PFSK-1 (cell line): ENCODE data around the gene SEMA6A.

Experiments used
- FOXP2 ChIP-seq: optimal IDR thresholded peaks from 2 replicates; pipeline ENCODE3; 2011; ENCODE audit warnings: borderline replicate concordance, control low read depth, inconsistent platforms; ENCODE audit not compliant: insufficient read depth; ENCODE audit errors: extremely low read length, extremely low read depth
- POLR2AphosphoS5 ChIP-seq: IDR thresholded peaks from 2 replicates; pipeline ENCODE4 v1.6.1; 2012; ENCODE audit warnings: low read depth, mild to moderate bottlenecking, control low read depth, low read length, moderate library complexity
- TAF1 ChIP-seq: IDR thresholded peaks from 2 replicates; pipeline ENCODE4 v1.6.1; 2012; ENCODE audit warnings: low read length, control low read depth, borderline replicate concordance; ENCODE audit not compliant: insufficient read depth
- TF ChIP-seq, protein P1 (sequence below), 2 experiments: IDR thresholded peaks; 2 replicates each; pipeline versions ENCODE4 v1.6.1 to v1.8.0; 2011 to 2012; ENCODE audit warnings: low read depth in 2 of 2, low read length in 2 of 2, control low read depth in 1 of 2, inconsistent platforms in 1 of 2, mild to moderate bottlenecking in 1 of 2, moderate library complexity in 1 of 2; ENCODE audit not compliant: insufficient read depth in 1 of 2

DNA sequence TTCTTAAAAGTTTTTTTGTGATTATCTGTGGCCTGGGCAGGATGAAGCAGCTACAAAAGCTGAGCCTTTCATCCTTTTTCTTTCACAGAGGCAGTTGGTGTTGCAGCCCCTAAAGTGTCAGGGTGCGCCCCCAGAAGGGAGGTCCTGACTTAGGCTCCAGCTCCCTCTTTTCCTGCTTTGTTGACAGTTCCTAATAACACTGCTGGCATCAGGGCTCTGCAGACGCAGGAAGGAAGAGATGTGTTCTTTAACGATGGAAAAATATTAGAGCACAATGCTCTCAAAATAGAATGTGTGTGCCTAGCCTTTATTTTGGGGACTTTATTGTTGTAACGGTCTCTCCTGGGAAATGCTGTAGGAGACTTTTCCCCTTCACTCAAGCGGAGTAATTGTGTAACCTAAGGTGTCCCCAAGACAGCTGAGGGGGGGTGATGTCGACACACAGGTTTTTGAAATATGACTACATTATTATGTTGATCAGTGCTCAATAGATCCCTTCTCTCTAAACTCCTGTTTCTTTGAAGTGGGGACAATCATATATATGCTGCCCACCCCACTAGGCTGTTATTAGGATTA is 135.6 kb downstream of the SEMA6A start:
- TF ChIP-seq POLR2AphosphoS5, result no peak
- TF ChIP-seq TAF1, result no peak
- TF ChIP-seq, protein P1, sequence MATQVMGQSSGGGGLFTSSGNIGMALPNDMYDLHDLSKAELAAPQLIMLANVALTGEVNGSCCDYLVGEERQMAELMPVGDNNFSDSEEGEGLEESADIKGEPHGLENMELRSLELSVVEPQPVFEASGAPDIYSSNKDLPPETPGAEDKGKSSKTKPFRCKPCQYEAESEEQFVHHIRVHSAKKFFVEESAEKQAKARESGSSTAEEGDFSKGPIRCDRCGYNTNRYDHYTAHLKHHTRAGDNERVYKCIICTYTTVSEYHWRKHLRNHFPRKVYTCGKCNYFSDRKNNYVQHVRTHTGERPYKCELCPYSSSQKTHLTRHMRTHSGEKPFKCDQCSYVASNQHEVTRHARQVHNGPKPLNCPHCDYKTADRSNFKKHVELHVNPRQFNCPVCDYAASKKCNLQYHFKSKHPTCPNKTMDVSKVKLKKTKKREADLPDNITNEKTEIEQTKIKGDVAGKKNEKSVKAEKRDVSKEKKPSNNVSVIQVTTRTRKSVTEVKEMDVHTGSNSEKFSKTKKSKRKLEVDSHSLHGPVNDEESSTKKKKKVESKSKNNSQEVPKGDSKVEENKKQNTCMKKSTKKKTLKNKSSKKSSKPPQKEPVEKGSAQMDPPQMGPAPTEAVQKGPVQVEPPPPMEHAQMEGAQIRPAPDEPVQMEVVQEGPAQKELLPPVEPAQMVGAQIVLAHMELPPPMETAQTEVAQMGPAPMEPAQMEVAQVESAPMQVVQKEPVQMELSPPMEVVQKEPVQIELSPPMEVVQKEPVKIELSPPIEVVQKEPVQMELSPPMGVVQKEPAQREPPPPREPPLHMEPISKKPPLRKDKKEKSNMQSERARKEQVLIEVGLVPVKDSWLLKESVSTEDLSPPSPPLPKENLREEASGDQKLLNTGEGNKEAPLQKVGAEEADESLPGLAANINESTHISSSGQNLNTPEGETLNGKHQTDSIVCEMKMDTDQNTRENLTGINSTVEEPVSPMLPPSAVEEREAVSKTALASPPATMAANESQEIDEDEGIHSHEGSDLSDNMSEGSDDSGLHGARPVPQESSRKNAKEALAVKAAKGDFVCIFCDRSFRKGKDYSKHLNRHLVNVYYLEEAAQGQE (IDR thresholded peaks at IDR 0.05; ENCODE audit: insufficient read depth in 1 of 2, low read depth in 2 of 2, low read length in 2 of 2), result no peak
- TF ChIP-seq FOXP2, result no peak
